ENCODE data around the gene NDUFC2.
"Not testable (repeated sequence)": the region's sequence is repeated elsewhere in the genome, so short reads cannot be mapped to it uniquely, and the experiment has no call there.

NDUFC2 gene

GRCh38 chr11:78050964-78051831 lies 28.5 kb downstream of the NDUFC2 start:
- no peak for DNase-seq

DNA sequence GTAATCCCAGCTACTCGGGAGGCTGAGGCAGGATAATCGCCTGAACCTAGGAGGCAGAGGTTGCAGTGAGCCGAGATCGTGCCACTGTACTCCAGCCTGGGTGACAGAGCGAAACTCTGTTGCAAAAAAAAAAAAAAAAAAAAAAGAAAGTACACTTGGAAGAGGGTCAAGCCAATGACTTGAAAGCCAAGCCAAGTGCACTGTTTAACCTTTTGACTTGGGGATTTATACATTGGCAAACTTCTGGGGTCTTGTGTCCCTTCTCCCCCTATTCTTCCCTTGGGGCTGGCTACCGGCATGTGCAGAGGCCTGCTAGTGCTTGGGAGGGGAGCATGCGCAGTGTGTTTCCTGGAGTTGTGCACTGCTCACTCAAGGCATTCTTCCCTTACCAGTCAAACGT lies 30.3 kb downstream of the NDUFC2 start:
- no peak for DNase-seq

DNA sequence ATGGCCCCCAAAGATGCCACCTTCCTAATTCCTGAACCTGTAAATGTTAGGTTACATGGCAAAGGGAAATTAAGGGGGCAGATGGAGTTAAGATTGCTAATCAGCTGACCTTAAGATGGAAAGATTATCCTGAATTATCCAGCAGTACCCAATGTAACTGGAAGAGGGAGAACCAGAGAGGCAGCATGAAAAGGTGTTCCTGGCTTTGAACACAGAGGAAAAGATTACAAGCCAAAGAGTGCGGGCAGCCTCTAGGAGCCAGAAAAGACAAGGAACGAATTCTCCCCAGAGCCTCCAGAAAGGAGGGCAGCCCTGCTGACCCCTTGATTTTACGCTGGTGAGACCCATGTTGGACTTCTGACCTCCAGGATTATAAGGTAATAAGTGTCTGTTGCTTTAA lies 31.1 kb downstream of the NDUFC2 start:
- DNase-seq: no peak

GRCh38 chr11:78046486-78046854 lies 33.2 kb downstream of the NDUFC2 start:
- no peak for DNase-seq

DNA sequence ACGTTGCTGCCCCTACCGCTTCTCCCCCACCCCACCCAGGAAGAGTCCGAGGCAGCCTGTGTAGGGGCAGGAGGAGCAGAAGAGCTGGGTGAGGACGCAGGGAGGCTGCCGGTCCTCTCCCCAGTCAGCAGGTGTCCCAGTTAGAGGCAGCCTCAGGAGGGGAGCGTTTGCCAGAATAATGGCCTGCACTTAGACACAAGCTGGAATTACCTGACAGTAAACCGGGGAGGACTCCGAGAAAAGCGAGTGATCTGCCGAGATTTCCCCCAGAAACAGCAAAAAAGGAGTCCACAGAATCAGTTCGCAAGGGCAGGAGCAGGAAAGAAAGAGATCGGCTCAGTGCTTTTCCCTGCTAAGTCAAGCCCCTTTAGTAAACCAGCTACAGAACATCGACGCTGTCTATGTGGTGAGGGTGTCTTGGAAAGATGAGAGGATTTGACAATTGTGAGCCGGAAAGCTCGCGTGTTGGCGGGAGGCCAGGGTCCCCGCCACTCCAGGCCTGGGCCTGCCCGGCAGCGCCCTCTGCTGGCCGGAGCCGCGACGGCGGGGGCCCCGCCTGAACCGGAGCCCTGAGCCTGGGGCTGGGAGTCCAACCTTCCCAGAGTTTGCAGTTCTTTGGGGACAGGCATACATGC lies 33.7 kb downstream of the NDUFC2 start:
- DNase-seq: peak; percentile 20 to 56

DNA sequence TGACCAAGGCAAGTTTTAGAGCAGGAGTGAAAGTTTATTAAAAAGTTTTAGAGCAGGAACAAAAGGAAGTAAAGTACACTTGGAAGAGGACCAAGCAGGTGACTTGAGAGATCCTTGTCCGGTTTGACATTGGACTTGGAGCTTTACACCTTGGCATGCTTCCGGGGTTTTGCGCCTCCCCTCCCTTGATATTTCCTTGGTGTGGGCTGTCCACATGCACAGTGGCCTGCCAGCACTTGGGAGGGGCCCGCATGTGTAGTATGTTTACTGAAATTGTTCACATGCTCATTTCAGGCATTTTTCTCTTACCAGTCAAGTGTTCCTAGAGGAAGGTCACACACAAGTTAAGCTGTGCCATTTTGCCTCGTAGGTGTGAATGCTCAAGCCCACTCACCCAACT lies 35.0 kb downstream of the NDUFC2 start:
- no peak for DNase-seq

- DNase-seq: no peak
These were observed 37.7 kb downstream of the NDUFC2 start for GRCh38 chr11:78041843-78042440.

DNA sequence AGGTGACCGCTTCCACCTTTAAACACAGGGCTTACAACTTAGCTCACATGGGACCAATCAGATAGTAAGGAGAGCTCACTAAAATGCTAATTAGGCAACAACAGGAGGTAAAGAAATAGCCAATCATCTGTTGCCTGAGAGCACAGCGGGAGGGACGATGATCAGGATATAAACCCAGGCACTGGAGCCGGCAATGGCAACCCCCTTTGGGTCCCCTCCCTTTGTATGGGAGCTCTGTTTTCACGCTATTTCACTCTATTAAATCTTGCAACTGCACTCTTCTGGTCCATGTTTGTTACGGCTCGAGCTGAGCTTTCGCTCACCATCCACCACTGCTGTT lies 38.3 kb downstream of the NDUFC2 start:
- DNase-seq: not testable (repeated sequence)

GRCh38 chr11:78040691-78041379 lies 38.8 kb downstream of the NDUFC2 start:
- DNase-seq: no peak

GRCh38 chr11:78039919-78040671 lies 39.6 kb downstream of the NDUFC2 start:
- DNase-seq: peak; percentile 67 to 75

GRCh38 chr11:78039391-78039918 lies 40.2 kb downstream of the NDUFC2 start:
- peak in 1 of 2 experiments; percentile 38 for DNase-seq

GRCh38 chr11:78038697-78039313 lies 40.9 kb downstream of the NDUFC2 start:
- DNase-seq: no peak

DNA sequence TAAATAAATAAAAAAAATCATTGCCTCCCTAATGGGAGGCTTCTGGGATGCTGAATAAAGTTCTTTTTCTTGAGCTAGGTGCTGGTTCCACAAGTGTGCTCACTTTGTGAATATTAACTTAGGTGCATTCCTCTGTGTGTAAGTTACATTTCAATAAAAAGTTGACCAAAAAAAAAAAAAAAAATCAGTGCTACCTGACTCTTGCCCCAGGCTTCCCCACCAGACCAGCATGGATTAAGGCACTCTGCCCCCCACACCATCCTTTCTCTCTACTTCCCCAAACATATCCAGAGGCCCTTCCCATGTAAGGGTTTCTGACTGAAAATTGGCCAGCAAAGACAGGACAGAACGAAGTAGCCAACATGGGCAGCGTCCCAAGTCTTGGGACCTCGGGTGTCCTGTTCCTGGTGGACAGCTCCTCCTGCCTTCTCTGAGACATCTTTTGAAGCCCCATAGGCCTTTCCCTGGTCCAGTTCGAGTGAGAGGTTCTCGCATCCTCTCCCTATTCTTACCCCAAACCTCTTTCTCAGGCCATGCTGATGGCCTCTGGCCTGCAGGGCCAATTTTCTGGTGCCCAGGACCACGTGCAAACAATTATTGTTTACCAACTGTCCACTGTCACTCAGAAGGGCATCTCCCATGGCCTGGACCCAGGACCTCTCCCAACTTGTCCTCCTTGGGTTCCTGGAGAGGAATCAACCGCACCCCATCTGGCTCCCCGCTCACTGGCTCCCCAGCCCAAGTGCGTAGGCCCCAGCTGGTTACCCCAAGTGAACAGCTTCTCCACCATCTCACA lies 41.6 kb downstream of the NDUFC2 start:
- DNase-seq: no peak

DNA sequence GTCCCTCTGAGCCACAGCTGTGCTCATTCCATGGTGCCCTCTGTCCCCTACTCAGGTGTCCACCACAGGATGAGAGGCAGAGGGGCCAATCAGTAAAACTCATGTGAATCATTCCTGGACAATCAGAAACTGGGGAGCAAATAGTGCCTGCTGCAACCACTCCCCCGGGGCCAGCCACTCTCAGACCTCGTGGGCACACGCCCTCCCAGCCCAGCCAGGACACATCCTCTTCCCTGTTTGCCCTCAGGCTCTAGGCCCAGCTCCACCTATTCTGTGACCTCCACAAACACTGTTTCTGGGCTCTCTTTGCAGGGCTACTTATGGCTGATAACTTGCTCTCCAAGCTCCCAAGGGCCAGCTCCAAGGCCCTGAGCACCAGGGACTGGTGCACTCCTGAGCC lies 42.6 kb downstream of the NDUFC2 start:
- DNase-seq: no peak

DNA sequence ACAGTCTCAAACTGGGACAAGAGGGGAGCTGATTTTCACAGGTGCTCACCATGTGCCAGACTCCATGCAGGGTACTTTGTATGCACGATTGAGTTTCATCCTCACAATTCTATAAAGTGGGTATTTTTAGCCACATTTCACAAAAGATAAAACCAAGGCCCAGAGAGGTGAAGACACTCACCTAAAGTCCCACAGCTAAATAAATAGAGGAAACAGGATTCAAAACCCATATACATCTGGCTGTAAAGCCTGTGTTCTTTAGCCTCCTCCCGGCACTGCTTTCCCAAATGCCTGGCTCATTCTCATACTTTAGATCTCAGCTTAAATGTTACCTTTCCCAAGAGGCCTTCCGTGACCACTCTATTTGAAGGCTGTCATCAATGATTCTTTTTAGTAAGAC lies 43.3 kb downstream of the NDUFC2 start:
- DNase-seq: no peak

GRCh38 chr11:78034623-78035022 lies 45.0 kb downstream of the NDUFC2 start:
- no peak for DNase-seq

- no peak for DNase-seq
These were observed 46.6 kb downstream of the NDUFC2 start for GRCh38 chr11:78033040-78033439.

- DNase-seq: no peak
These were observed 47.6 kb downstream of the NDUFC2 start for GRCh38 chr11:78032090-78032489.

GRCh38 chr11:78031629-78032028 lies 48.0 kb downstream of the NDUFC2 start:
- DNase-seq: no peak

DNA sequence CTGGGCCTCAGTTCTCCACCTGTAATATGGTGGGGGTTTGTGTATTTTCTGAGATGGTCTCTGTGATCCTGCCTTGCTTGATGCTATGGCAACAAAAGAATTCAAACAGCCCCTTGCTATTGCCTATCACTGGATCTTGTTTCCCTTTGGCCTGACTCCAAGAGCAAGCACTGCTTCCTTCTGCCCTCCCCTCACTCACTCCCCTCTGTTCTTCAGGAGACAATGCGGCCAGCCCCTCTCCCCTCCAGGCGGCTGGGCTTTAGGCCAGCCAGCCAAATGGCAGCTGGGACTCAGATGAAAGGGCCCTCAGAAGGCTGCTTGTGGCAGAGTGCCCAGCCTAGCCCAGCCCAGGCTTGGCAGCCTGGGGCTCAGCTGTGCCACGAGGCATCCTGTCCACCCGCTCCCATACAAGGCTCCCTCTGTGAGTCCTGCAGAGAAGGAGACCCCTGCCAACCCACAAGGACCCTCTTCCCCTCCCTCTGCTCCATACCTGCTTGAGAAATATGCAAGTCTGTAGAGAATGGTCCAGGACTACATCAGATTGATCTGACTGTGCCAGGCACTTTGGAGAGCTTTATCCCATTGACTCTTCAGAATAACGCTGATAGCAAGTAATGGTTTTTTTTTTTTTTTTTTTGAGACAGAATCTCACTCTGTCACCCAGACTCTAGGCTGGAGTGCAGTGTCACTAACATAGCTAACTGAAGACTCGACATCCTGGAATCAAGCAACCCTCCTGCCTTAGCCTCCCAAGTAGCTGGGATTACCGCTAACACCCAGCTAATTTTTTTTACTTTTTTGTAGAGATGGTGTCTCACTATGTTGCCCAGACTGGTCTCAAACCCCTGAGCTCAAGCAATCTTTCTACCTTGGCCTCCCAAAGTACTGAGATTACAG lies 49.0 kb downstream of the NDUFC2 start:
- DNase-seq: no peak
